ENCODE data around the gene LILRA2.
"Not testable (repeated sequence)": the region's sequence is repeated elsewhere in the genome, so short reads cannot be mapped to it uniquely, and the experiment has no call there.

The LILRA2 gene

GRCh38 chr19:54612428-54612827 is 38.8 kb downstream of the LILRA2 start:
- DNase-seq, result no peak

DNA sequence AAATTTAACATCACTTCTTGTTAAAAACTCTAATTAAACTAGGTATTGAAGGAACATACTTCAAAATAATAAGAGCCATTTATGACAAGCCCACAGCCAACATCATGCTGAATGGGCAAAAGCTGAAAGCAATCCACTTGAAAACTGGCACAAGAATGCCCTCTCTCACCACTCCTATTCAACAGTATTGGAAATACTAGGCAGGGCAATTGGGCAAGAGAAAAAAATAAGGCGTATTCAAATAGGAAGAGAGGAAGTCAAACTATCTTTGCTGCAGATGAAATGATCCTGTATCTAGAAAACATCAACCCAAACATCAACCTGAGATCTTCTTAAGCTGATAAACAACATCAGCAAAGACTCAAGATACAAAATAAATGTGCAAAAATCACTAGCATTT is 41.1 kb downstream of the LILRA2 start:
- no peak for DNase-seq

GRCh38 chr19:54616057-54616456 is 42.5 kb downstream of the LILRA2 start:
- DNase-seq, result no peak

- DNase-seq, result no peak
Measured at GRCh38 chr19:54616821-54617560, 43.4 kb downstream of the LILRA2 start.

DNA sequence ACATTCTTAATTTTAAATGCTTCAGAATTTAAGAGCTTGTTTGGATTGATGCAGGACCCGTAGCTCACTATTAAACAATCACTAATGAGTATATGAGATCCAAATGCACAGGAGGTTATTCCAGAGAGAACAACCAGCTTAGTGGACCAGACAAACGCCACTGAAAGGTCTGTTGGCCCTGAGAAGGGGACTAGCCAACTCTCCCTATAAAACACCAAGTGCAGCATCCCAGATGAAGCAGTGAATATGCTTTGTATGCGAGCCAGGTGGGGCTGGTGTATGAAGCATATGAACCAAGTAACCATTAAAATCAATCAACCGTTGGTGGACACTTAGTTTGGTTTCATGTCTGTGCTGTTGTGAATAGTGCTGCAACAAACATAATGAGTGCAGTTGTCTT is 46.9 kb downstream of the LILRA2 start:
- DNase-seq, result no peak

DNA sequence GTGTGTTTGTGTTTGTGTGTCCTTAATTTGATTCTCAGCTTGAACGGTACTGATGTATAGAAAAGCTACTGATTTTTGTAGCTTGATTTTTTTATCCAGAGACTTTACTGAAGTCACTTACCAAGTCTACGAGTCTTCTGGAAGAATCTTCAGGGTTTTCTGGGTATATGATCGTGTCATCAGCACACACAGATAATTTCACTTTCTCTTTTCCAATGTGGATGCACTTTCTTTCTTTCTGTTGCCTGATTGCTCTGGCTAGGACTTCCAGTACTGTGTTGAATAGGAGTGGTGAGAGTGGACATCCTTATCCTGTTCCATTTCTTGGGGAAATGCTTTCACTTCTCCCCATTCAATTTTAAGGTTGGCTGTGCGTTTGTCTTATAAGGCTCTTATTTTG is 48.8 kb downstream of the LILRA2 start:
- DNase-seq, result no peak

DNA sequence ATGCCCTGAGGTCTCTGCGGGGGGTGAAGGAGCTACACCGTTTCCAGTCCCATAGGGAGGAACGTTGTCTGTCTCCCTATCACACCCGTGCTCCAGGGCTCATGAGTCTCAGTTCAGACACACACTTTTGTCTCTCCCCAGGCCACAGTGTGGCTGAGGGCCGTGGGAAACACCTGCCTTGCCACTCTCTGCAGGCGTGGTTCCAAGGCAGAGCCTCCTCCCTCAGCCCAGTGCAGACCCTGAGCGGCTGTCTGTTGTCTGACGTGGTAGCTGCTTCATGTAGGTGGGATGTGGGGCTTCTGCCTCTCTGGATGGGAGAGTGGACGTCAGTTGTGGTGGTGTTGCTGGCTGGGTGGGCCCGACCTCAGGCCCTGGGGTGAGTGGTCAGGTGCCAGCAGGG is 50.6 kb downstream of the LILRA2 start:
- DNase-seq, result not testable (repeated sequence)

DNA sequence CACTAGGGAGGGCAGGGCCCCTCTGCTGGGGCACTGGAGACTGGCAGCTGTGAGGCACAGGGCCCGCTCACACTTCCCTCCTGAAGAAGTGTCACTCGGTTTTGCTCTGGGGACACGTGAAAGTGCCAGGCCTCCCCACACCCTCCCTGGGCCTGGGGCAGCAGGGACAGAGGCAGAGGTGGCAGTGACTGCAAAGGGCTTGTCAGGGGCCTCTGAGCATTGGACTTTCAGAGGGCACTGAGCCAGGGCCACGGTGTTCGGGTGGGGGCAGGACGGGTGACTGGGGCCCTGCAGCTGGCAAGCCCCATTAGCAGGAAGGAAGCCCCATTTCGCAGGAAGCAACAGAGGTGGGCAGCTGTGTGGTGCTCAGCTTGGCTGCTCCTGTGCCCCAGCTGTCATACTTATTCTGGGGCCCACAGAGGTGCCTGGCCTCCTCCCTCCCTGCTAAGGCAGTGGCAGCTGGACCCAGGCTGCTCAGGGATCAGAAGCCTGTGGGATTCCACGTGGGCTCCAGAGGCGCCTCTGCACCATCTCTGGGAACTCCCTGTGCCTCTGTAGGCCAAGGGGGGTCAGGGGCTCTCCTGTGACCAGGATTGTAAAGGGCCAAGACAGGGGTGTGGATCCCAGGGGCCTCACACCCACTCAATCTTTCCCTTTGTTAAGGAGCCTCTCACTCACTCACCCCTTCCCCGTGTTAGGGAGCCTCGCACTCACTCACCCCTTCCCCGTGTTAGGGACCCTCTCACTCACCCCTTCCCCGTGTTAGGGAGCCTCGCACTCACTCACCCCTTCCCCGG is 51.5 kb downstream of the LILRA2 start:
- not testable (repeated sequence) for DNase-seq

- no peak for DNase-seq
Measured at GRCh38 chr19:54626757-54627156, 53.2 kb downstream of the LILRA2 start.

- not testable (repeated sequence) for DNase-seq
Measured at GRCh38 chr19:54627912-54628311, 54.3 kb downstream of the LILRA2 start.

DNA sequence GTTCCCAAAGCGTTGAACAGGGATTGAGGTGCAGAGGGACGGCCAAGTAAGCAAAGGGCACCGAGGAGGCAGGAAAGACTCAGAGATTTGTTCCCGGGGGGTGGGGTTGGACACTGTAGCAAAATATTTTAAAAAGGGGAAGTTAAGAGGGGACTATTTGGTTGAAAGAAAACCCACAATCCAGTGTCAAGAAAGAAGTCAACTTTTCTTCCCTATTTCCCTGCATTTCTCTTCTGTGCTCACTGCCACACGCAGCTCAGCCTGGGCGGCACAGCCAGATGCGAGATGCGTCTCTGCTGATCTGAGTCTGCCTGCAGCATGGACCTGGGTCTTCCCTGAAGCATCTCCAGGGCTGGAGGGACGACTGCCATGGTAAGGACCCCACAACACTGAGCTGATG is 56.7 kb downstream of the LILRA2 start, which contains the start of gene LILRB1:
TSS of gene LILRB1 (plus strand) at position 223 of the 400 bp plus-strand sequence. CDS start 590 bp downstream, outside the sequence.
- DNase-seq, result not testable (repeated sequence)

DNA sequence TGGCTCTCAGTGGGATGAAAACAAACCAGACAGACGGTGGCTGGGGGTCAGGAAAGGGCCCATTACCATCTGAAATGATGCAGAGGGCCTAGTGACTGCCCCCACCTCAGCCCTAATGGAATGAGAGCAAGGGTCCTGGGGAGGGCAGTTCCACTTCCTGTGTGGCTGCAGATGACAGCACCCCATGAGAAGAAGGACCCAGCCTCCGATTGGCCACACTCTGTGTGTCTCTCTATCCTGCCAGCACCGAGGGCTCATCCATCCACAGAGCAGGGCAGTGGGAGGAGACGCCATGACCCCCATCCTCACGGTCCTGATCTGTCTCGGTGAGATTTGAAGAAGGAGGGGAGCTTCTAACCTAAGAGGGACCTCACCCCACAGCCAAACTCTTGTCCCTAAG is 57.2 kb downstream of the LILRA2 start:
- DNase-seq, result no peak

DNA sequence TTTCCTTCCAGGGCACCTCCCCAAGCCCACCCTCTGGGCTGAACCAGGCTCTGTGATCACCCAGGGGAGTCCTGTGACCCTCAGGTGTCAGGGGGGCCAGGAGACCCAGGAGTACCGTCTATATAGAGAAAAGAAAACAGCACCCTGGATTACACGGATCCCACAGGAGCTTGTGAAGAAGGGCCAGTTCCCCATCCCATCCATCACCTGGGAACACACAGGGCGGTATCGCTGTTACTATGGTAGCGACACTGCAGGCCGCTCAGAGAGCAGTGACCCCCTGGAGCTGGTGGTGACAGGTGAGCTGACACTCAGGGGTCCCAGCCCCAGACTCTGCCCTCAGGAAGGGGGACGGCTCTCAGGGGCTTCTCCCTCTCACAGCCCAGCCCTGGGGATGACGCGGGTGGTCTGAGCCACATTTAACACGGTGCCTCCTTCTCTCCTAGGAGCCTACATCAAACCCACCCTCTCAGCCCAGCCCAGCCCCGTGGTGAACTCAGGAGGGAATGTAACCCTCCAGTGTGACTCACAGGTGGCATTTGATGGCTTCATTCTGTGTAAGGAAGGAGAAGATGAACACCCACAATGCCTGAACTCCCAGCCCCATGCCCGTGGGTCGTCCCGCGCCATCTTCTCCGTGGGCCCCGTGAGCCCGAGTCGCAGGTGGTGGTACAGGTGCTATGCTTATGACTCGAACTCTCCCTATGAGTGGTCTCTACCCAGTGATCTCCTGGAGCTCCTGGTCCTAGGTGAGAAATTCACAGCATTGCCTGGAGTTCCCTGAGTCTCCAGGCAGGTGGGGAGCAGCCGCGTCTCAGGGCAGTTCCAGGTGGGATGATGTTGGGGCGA is 58.1 kb downstream of the LILRA2 start:
- DNase-seq, result not testable (repeated sequence)

DNA sequence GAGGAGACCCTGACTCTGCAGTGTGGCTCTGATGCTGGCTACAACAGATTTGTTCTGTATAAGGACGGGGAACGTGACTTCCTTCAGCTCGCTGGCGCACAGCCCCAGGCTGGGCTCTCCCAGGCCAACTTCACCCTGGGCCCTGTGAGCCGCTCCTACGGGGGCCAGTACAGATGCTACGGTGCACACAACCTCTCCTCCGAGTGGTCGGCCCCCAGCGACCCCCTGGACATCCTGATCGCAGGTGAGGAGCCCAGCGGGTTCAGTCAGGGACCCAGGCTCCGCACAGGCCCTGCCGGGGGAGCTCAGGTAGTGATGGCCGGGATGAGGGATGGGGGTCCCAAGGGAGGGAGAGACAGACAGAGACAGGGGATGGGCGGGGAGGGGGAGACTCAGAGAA is 58.9 kb downstream of the LILRA2 start:
- DNase-seq, result not testable (repeated sequence)

DNA sequence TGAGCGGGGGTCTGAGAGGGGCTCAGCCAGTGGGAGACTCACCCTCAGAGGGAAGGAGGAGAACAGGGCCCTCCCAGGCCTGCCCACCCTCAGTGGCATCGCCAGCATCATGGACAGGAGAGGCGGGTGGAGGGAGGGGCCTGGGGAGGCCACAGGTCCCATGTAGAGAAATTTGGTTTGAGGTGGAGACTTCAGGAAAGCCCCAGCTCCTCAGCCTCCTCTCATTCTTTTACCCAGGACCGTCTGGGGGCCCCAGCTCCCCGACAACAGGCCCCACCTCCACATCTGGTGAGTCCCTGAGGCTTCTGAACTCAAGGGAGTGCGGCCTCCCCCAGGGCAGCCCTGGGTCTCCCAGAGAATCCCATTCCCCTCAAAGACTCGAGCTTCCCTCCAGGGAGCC is 59.8 kb downstream of the LILRA2 start:
- DNase-seq, result no peak

GRCh38 chr19:54636081-54636480 is 62.5 kb downstream of the LILRA2 start:
- not testable (repeated sequence) for DNase-seq

GRCh38 chr19:54638683-54639082 is 65.1 kb downstream of the LILRA2 start:
- no peak for DNase-seq

Measured in CD4-positive, alpha-beta T cell treated with Interleukin-10 for 1 hour (primary cell).